ENCODE measurements around the gene GSTA2.

The GSTA2 gene

GRCh38 chr6:52724406-52725121, 38.7 kb downstream of the GSTA2 start:
- no peaks in the 10 kb centered on the region for H3K9me2 ChIP-seq (ENCODE audit: low read depth, low read length)
- no peaks in the 10 kb centered on the region for H3F3A ChIP-seq (ENCODE audit: insufficient read depth, low read length)
- H3K27me3 ChIP-seq (ENCODE audit: insufficient read depth, low read length), result no peaks in the 10 kb centered on the region; the same call in 1 of the 2 replicates
- H4K20me1 ChIP-seq (ENCODE audit: insufficient read depth, low read length), result no peaks in the 10 kb centered on the region
- H2AFZ ChIP-seq (ENCODE audit: low read length), result peak overlapping the region; percentile 4; the same call in 1 of the 2 replicates
- H3K9ac ChIP-seq (ENCODE audit: low read length), result no peak overlapping the region
- H3K27ac ChIP-seq (ENCODE audit: low read depth, low read length, poor library complexity, severe bottlenecking), result peak overlapping the region; percentile 24
- peak overlapping the region; percentile 17; the same call in 1 of the 2 replicates for H3K4me2 ChIP-seq (ENCODE audit: low read length)
- no peak overlapping the region for H3K4me3 ChIP-seq (ENCODE audit: low read depth, low read length, poor library complexity, severe bottlenecking)
- no peak for TF ChIP-seq EZH2 (IDR thresholded peaks at IDR 0.05; ENCODE audit: borderline replicate concordance, low read length)
- TF ChIP-seq, protein P1, sequence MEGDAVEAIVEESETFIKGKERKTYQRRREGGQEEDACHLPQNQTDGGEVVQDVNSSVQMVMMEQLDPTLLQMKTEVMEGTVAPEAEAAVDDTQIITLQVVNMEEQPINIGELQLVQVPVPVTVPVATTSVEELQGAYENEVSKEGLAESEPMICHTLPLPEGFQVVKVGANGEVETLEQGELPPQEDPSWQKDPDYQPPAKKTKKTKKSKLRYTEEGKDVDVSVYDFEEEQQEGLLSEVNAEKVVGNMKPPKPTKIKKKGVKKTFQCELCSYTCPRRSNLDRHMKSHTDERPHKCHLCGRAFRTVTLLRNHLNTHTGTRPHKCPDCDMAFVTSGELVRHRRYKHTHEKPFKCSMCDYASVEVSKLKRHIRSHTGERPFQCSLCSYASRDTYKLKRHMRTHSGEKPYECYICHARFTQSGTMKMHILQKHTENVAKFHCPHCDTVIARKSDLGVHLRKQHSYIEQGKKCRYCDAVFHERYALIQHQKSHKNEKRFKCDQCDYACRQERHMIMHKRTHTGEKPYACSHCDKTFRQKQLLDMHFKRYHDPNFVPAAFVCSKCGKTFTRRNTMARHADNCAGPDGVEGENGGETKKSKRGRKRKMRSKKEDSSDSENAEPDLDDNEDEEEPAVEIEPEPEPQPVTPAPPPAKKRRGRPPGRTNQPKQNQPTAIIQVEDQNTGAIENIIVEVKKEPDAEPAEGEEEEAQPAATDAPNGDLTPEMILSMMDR (IDR thresholded peaks at IDR 0.05; ENCODE audit: low read length), result peak; percentile 94
- no peaks in the 10 kb centered on the region for H3K36me3 ChIP-seq (ENCODE audit: insufficient read depth, low read length)
- no peaks in the 10 kb centered on the region for H3K79me2 ChIP-seq (ENCODE audit: insufficient read depth, low read length)
- H3K4me1 ChIP-seq (ENCODE audit: insufficient read depth, low read length, severe bottlenecking), result peaks cover 18% of the 10 kb centered on the region
- H3K9me3 ChIP-seq (ENCODE audit: low read length), result no peaks in the 10 kb centered on the region

GRCh38 chr6:52724042-52724405, 39.3 kb downstream of the GSTA2 start:
- Histone ChIP-seq H3K4me2 (ENCODE audit: low read length) (no peak overlapping the region), H3K9ac (ENCODE audit: low read length) (no peak overlapping the region), H2AFZ (ENCODE audit: low read length) (no peak overlapping the region), H3F3A (ENCODE audit: insufficient read depth, low read length) (no peaks in the 10 kb centered on the region), H3K4me1 (ENCODE audit: insufficient read depth, low read length, severe bottlenecking) (peaks cover 18% of the 10 kb centered on the region), H3K9me3 (ENCODE audit: low read length) (no peaks in the 10 kb centered on the region), H4K20me1 (ENCODE audit: insufficient read depth, low read length) (no peaks in the 10 kb centered on the region), H3K79me2 (ENCODE audit: insufficient read depth, low read length) (no peaks in the 10 kb centered on the region), H3K4me3 (ENCODE audit: low read depth, low read length, poor library complexity, severe bottlenecking) (no peak overlapping the region), H3K27ac (ENCODE audit: low read depth, low read length, poor library complexity, severe bottlenecking) (no peak overlapping the region), H3K27me3 (ENCODE audit: insufficient read depth, low read length) (no peaks in the 10 kb centered on the region; the same call in 1 of the 2 replicates), H3K36me3 (ENCODE audit: insufficient read depth, low read length) (no peaks in the 10 kb centered on the region), H3K9me2 (ENCODE audit: low read depth, low read length) (no peaks in the 10 kb centered on the region)
- TF ChIP-seq EZH2 (IDR thresholded peaks at IDR 0.05; ENCODE audit: borderline replicate concordance, low read length), result no peak
- TF ChIP-seq, protein P1 (IDR thresholded peaks at IDR 0.05; ENCODE audit: low read length), result no peak

GRCh38 chr6:52720321-52720720, 43.0 kb downstream of the GSTA2 start:
- Histone ChIP-seq H3K9ac (ENCODE audit: low read length) (no peak overlapping the region), H4K20me1 (ENCODE audit: insufficient read depth, low read length) (no peaks in the 10 kb centered on the region), H3K27me3 (ENCODE audit: insufficient read depth, low read length) (no peaks in the 10 kb centered on the region; the same call in 1 of the 2 replicates), H3K36me3 (ENCODE audit: insufficient read depth, low read length) (no peaks in the 10 kb centered on the region), H3K9me3 (ENCODE audit: low read length) (no peaks in the 10 kb centered on the region), H3K79me2 (ENCODE audit: insufficient read depth, low read length) (no peaks in the 10 kb centered on the region), H3K4me3 (ENCODE audit: low read depth, low read length, poor library complexity, severe bottlenecking) (no peak overlapping the region), H3K9me2 (ENCODE audit: low read depth, low read length) (no peaks in the 10 kb centered on the region), H3K27ac (ENCODE audit: low read depth, low read length, poor library complexity, severe bottlenecking) (no peak overlapping the region), H3K4me1 (ENCODE audit: insufficient read depth, low read length, severe bottlenecking) (peaks cover 7% of the 10 kb centered on the region), H3F3A (ENCODE audit: insufficient read depth, low read length) (no peaks in the 10 kb centered on the region), H2AFZ (ENCODE audit: low read length) (no peak overlapping the region), H3K4me2 (ENCODE audit: low read length) (no peak overlapping the region)
- TF ChIP-seq, protein P1 (IDR thresholded peaks at IDR 0.05; ENCODE audit: low read length), result no peak
- no peak for TF ChIP-seq EZH2 (IDR thresholded peaks at IDR 0.05; ENCODE audit: borderline replicate concordance, low read length)
